RPMI7951 (cell line): ENCODE measurements around the gene ZSCAN31. TPM values are rescaled to one million over a fixed set of nuclear protein-coding genes. Genes with fewer than 3 reads are reported as not detected.
"Not testable (repeated sequence)": the region's sequence is repeated elsewhere in the genome, so short reads cannot be mapped to it uniquely, and the experiment has no call there.

Experiments
- DNase-seq: peaks from one replicate; pipeline ENCODE4 v3.0.0-alpha.2; 2012; ENCODE audit warnings: low read depth
- total RNA-seq: library from RNA; depleted of rRNA; stranded (reverse); fragments of >200 nt; shearing (Covaris generic); gene quantifications from 2 replicates; pipeline ENCODE4 v1.2.3, GENCODE V29; 2014; rRNA removed

Gene ZSCAN31
- total RNA-seq, 1 experiment from 2014 or later: 3.8 TPM

GRCh38 chr6:28317866-28318265 lies 18.1 kb downstream of the ZSCAN31 start:
- peak; percentile 17 for DNase-seq

GRCh38 chr6:28315628-28316027 lies 20.3 kb downstream of the ZSCAN31 start:
- DNase-seq: peak; percentile 40

- DNase-seq: no peak
Observed at GRCh38 chr6:28312939-28313338, 23.0 kb downstream of the ZSCAN31 start.

GRCh38 chr6:28311139-28311823 lies 24.7 kb downstream of the ZSCAN31 start:
- DNase-seq: no peak

GRCh38 chr6:28306363-28306762 lies 29.6 kb downstream of the ZSCAN31 start:
- not testable (repeated sequence) for DNase-seq

GRCh38 chr6:28303570-28303969 lies 32.4 kb downstream of the ZSCAN31 start:
- DNase-seq: no peak

- no peak for DNase-seq
Observed at GRCh38 chr6:28296520-28297060, 39.4 kb downstream of the ZSCAN31 start.

- no peak for DNase-seq
Observed at GRCh38 chr6:28295326-28295725, 40.6 kb downstream of the ZSCAN31 start.

- no peak for DNase-seq
Observed at GRCh38 chr6:28291573-28291972, 44.4 kb downstream of the ZSCAN31 start.

GRCh38 chr6:28282926-28283325 lies 53.0 kb downstream of the ZSCAN31 start:
- peak; percentile 19 for DNase-seq

GRCh38 chr6:28281288-28282064 lies 54.5 kb downstream of the ZSCAN31 start, which contains the start of gene PGBD1:
PGBD1 (plus strand) TSS chr6:28281572; CDS start chr6:28283814, 2,242 bp downstream.
- peak; percentile 85 for DNase-seq

- no peak for DNase-seq
Observed at GRCh38 chr6:28280595-28281287, 55.2 kb downstream of the ZSCAN31 start.

GRCh38 chr6:28277746-28278145 lies 58.2 kb downstream of the ZSCAN31 start:
- DNase-seq: no peak

GRCh38 chr6:28274888-28275287 lies 61.1 kb downstream of the ZSCAN31 start:
- no peak for DNase-seq

Other genes starting within 250 kb of the ZSCAN31 start
- gene ZSCAN16, start 211.5 kb downstream of the ZSCAN31 start, total RNA-seq: 4.2 and 5.9 TPM in 2 replicates
- 12.4 and 12.9 TPM in 2 replicates for gene ZKSCAN8, start 194.3 kb downstream of the ZSCAN31 start, total RNA-seq
- gene ZSCAN9, start 110.9 kb downstream of the ZSCAN31 start, total RNA-seq: 16.7 and 21.0 TPM in 2 replicates
- gene ZKSCAN4, start 83.9 kb downstream of the ZSCAN31 start, total RNA-seq: 5.0 and 6.2 TPM in 2 replicates
- not detected in 2 replicates for gene NKAPL, start 76.9 kb downstream of the ZSCAN31 start, total RNA-seq
- gene ZSCAN26, start 69.0 kb downstream of the ZSCAN31 start, total RNA-seq: 20.4 and 21.4 TPM in 2 replicates
- gene PGBD1, start 54.6 kb downstream of the ZSCAN31 start, total RNA-seq: 14.4 and 15.7 TPM in 2 replicates
- gene ZKSCAN3, start 13.8 kb upstream of the ZSCAN31 start, total RNA-seq: 3.9 and 4.3 TPM in 2 replicates
- gene ZSCAN12, start 63.6 kb upstream of the ZSCAN31 start, total RNA-seq: 4.6 and 5.3 TPM in 2 replicates
- gene ZSCAN23, start 107.3 kb upstream of the ZSCAN31 start, total RNA-seq: 4.0 and 8.4 TPM in 2 replicates
- gene GPX6, start 179.6 kb upstream of the ZSCAN31 start, total RNA-seq: not detected in 2 replicates
- gene GPX5, start 189.7 kb upstream of the ZSCAN31 start, total RNA-seq: not detected in 2 replicates